ENCODE data around the gene VWA5B2. TPM values are rescaled to one million over a fixed set of nuclear protein-coding genes. Genes with fewer than 3 reads are reported as not detected.

Gene VWA5B2
- total and polyA plus RNA-seq, 9 of the 15 experiments (the other 6 are each of a cell fraction or from before 2014, with no cell fraction given): 0.04 TPM; not detected in 8

- TF ChIP-seq ATF7 (IDR thresholded peaks at IDR 0.05) (no peak; the same call in none of the 2 replicates), ZNF347 (CRISPR knock-in tag; IDR thresholded peaks at IDR 0.05; ENCODE audit: low read depth) (no peak)
Observed at GRCh38 chr3:184248454-184249411, 19.3 kb downstream of the VWA5B2 start, which contains the start of gene ALG3 (continued).

- no peaks in the 10 kb centered on the region for H4K20me1 ChIP-seq (replicated peaks; ENCODE audit: control insufficient read depth, insufficient read depth, low read length)
- peak within 1 kb of the TSS; percentile 96 to 97 for H3K9ac ChIP-seq (ENCODE audit: insufficient read depth in 1 of 2, low read depth in 2 of 2, low read length in 2 of 2)
- peaks cover 18% of the 10 kb centered on the region for H3K36me3 ChIP-seq (ENCODE audit: control insufficient read depth, insufficient read depth, low read length)
- BruUV-seq (replicated peaks): TSS peak; percentile 61
- H3K4me2 ChIP-seq (ENCODE audit: insufficient read depth, low read length): peak within 1 kb of the TSS; percentile 99
- H3K27ac ChIP-seq (ENCODE audit: extremely low read depth, low read depth, low read length): peak within 1 kb of the TSS; percentile 95
- in situ Hi-C loops (cut with MboI) (loop anchor here (10.0 kb wide), 1 partner anchor 235 kb away; the partner anchor contains the start of gene ABCC5), intact Hi-C loops (cut with micrococcal nuclease) (loop anchor here (2.0 to 10.0 kb wide), 6 partner anchors 35 to 355 kb away; partner anchors contain the start of genes ABCC5 and PSMD2)
- DNase-seq (ENCODE audit: extremely low read depth in 1 of 4, low spot score in 3 of 4): peak; percentile 92 to 99 (median 94)
- H2AFZ ChIP-seq (ENCODE audit: low read depth, low read length): peak within 1 kb of the TSS; percentile 86
- ChIA-PET CTCF (ENCODE audit: low intra/inter-chr PET ratio) (interaction anchor here (0.6 to 2.0 kb wide), 5 partner anchors 10 to 355 kb away, joined by 3 to 9 read pairs (median 5); no protein-coding TSS in a partner anchor), POLR2A (interaction anchor here (0.6 to 1.1 kb wide), 4 partner anchors 8 to 22 kb away, joined by 3 to 4 read pairs (median 4); partner anchors contain the start of gene CAMK2N2)
- WGBS (ENCODE audit: insufficient coverage, low coverage, missing lambda C conversion rate): under 1% methylated on average over 51 of the region's 54 CpGs
- ATAC-seq: peak; percentile 97
- no peaks in the 10 kb centered on the region for H3K9me1 ChIP-seq (ENCODE audit: control insufficient read depth, insufficient read depth, low read length)
- H3K9me3 ChIP-seq (replicated peaks; ENCODE audit: control insufficient read depth, insufficient read depth, low read depth, low read length): no peaks in the 10 kb centered on the region
- H3K27me3 ChIP-seq (ENCODE audit: control insufficient read depth in 2 of 2, insufficient read depth in 2 of 2, low read length in 2 of 2): no peaks in the 10 kb centered on the region
- peak within 1 kb of the TSS; percentile 96 for H3K4me3 ChIP-seq
- peaks cover 33% of the 10 kb centered on the region for H3K79me2 ChIP-seq (ENCODE audit: control insufficient read depth, insufficient read depth, low read length)
- H3K4me1 ChIP-seq (replicated peaks in 1 of 2; ENCODE audit: control insufficient read depth in 2 of 2, insufficient read depth in 2 of 2, low read length in 2 of 2): peaks cover 3 to 9% of the 10 kb centered on the region in 2 experiments; a peak in 3 of 5 replicates
- FAIRE-seq: peak; percentile 98
- no peak for TF ChIP-seq RBM17 (IDR thresholded peaks at IDR 0.05; ENCODE audit: borderline replicate concordance, low read depth, low read length)
- no peak for TF ChIP-seq E2F5 (CRISPR knock-in tag; IDR thresholded peaks at IDR 0.05)
- TF ChIP-seq NUFIP1 (IDR thresholded peaks at IDR 0.05; ENCODE audit: partially characterized antibody): no peak
- no peak for TF ChIP-seq NFXL1 (CRISPR knock-in tag; IDR thresholded peaks at IDR 0.05)
- TF ChIP-seq PRMT5 (CRISPR knock-in tag; IDR thresholded peaks at IDR 0.05): no peak
- 0 out of 2 replicates have a peak, but pooled peaks have one; percentile 16 for TF ChIP-seq LEF1 (IDR thresholded peaks at IDR 0.05)
- no peak for TF ChIP-seq KLF6 (CRISPR knock-in tag; IDR thresholded peaks at IDR 0.05; ENCODE audit: borderline replicate concordance)
- no peak for TF ChIP-seq MLX (CRISPR knock-in tag; conservative IDR thresholded peaks at IDR 0.05)
- no peak for TF ChIP-seq SNIP1 (IDR thresholded peaks at IDR 0.05; ENCODE audit: low read depth)
- TF ChIP-seq BCOR (IDR thresholded peaks at IDR 0.05): no peak
- no peak for TF ChIP-seq CAMTA2 (CRISPR knock-in tag; conservative IDR thresholded peaks at IDR 0.05)
- no peak for TF ChIP-seq ARID3A (IDR thresholded peaks at IDR 0.05; ENCODE audit: borderline replicate concordance, low read depth, low read length)
- TF ChIP-seq HMG20B (CRISPR knock-in tag; IDR thresholded peaks at IDR 0.05): no peak
- no peak for TF ChIP-seq CBFA2T2 (conservative IDR thresholded peaks at IDR 0.05)
Observed at GRCh38 chr3:184249412-184250166, 20.2 kb downstream of the VWA5B2 start, which contains the start of gene EEF1AKMT4. TSS of gene EEF1AKMT4 (plus strand) at chr3:184249672. CDS start at chr3:184249695, 23 bp downstream.

Measured in K562 (cell line).